Kidney glomerular epithelial cell (primary cell): ENCODE data around the gene LGR4.
"Not testable (repeated sequence)": the region's sequence is repeated elsewhere in the genome, so short reads cannot be mapped to it uniquely, and the experiment has no call there.

Experiments
- DNase-seq: peaks from one replicate; lab custom pipeline; 2025; lab: John Stamatoyannopoulos, UW

LGR4 gene, protein sequence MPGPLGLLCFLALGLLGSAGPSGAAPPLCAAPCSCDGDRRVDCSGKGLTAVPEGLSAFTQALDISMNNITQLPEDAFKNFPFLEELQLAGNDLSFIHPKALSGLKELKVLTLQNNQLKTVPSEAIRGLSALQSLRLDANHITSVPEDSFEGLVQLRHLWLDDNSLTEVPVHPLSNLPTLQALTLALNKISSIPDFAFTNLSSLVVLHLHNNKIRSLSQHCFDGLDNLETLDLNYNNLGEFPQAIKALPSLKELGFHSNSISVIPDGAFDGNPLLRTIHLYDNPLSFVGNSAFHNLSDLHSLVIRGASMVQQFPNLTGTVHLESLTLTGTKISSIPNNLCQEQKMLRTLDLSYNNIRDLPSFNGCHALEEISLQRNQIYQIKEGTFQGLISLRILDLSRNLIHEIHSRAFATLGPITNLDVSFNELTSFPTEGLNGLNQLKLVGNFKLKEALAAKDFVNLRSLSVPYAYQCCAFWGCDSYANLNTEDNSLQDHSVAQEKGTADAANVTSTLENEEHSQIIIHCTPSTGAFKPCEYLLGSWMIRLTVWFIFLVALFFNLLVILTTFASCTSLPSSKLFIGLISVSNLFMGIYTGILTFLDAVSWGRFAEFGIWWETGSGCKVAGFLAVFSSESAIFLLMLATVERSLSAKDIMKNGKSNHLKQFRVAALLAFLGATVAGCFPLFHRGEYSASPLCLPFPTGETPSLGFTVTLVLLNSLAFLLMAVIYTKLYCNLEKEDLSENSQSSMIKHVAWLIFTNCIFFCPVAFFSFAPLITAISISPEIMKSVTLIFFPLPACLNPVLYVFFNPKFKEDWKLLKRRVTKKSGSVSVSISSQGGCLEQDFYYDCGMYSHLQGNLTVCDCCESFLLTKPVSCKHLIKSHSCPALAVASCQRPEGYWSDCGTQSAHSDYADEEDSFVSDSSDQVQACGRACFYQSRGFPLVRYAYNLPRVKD

DNA sequence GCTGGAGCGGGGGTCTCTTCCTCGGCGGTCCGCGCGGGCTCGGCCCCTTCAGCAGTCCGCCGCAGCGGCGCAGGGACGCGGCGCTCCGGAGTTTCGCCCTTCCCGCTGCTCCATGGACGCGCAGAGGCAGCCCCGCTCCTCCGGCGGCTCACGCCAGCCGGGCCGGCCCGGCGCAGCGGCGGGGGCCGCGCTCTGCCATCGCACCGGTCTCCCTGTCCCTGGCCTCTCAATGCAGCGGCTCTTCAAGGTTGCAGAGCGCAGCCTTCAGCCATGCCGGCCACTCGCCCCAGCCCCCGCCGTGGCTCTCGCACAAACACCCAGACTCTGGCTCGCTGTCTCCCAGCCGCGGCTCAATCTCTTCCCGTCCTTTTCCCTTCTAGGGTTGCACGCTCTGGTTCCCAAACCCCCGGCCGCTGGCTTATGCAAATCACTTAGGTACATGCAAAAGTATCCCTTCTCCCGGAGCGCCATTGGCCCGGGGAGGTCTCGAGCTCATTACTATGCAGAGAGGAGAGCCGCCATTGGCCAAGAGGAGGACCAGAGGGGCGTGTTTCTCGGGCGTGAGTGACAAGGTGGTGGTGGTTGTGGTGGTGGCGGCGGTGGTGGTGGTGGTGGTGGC, at the start of gene LGR4:
Gene LGR4 (minus strand): TSS at position 393 of the 619 bp plus-strand sequence. CDS start 488 bp downstream, outside the sequence.
- peak; percentile 92 for DNase-seq

DNA sequence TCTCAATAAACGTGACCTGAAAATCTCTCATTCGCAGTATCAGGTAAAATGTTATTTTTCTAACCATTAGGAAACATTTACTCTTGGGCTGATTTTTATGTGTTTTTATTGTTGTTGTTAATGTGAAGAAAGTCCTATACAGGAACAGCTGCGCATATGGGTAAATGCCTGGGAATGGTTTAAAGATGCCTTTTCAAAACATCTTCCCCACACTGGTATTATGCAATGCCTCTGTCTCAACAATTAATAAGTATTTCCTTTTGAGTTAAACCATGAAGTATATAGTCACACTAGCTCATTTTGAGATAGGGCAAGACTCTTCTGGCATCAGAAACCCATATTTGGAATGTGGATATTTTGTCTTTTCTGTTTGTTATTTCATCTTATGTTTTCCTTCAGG, 47.6 kb upstream of the LGR4 start:
- DNase-seq, result no peak

DNA sequence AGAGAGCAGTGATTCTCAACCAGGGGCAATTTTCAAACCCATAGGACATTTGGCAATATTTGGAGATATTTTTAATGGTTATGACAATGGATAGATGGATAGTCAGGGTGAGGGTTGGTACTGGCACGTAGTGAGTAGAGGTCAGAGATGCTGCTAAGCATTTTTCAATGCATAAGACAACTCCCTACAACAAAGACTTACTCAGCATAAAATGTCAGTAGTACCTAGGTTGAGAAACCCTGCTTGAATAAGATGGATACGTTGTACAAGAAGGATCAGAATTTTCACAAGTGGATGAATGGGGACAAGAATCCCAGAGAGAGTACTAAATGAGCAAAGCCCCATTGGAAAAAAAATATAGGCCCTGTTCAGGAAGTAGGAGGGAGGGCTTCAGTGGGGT, 45.9 kb upstream of the LGR4 start:
- no peak for DNase-seq

DNA sequence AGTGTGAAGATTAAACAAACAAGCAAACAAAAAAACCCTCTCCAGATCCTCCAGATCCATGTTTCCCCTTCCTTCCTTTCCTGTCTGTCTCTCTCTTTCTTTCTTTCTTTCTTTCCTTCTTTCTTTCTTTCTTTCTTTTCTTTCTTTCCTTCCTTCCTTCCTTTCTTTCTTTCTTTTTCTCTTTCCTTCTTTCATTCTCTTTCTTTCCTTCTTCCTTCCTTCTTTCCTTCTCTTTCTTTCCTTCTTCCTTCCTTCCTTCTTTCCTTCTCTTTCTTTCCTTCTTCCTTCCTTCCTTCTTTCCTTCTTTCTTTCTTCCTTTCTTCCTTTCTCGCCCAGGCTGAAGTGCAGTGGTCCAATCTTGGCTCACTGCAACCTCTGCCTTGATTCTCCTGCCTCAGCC, 44.9 kb upstream of the LGR4 start:
- DNase-seq, result not testable (repeated sequence)

DNA sequence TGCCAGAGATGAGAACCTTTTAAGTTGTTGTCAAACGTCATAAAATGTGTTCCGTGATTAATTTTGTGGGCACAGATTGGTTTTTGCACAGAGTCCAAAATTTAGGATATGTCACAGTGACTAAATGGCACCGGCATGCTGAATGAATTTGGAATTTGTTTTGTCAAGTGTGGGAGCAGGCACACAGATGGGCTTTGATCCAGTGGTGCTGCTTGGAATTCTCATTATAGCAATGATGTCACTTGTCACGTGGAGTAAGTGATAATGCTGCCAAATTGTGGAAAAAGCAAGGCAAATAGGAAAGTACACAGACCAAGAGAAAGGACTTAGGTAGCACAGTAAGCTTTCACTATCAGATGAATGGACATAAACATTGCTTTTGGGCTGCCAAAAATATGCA, 42.0 kb upstream of the LGR4 start:
- no peak for DNase-seq

DNA sequence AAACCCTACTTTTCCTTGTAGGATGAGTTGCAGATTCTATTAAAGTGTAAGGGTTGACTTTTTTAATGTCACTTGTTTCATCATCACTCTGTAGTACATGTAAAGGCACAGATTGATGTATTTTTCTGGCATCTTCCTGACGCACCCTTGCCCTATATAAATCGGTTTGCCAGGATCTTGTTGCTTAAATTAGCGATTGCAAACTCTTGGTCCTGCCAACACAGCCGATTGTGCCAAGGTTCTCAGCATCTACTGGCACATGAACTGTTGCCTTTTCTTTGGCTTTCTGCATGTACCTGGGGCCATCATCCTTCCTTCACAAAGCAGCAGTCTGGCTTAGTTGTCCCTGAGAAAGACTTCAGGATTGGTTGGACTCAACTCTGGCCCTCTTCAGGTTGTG, 41.5 kb upstream of the LGR4 start:
- DNase-seq, result no peak

DNA sequence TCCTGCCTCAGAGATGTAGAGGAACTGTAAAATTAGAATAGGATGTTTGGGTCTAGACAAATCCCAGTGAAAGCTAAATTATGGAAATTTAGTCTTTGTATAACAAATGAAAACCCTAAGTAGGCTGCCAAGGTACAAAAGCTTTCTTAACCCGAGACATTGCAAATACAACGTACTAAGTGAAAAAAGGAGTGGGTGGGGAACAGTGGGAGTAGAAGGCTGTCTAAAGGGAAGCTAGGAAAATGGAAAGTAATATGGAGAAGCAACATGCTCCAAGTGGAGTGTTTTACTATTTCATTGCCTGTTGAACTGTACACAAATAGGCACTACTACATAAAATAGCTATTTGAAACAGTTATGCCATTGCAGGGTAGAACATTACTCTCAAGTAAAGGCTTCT, 40.8 kb upstream of the LGR4 start:
- no peak for DNase-seq

DNA sequence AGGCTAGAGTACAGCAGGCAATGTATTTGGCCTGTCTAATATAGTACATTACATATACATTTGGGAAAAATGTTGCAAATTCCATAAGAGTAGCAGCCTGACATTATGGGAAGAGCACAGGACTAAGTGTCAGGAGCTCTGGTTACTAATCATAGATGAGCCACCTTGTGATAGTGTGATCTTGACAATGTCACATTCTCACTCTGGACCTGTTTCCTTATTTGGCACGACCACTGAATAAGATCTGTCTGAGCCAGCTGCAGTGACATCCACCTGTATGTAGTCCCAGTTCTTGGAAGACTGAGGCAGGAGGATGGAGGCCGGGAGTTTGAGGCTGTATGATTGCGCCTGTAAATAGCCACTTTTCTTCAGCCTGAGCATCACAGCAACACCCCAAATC, 39.6 kb upstream of the LGR4 start:
- no peak for DNase-seq

DNA sequence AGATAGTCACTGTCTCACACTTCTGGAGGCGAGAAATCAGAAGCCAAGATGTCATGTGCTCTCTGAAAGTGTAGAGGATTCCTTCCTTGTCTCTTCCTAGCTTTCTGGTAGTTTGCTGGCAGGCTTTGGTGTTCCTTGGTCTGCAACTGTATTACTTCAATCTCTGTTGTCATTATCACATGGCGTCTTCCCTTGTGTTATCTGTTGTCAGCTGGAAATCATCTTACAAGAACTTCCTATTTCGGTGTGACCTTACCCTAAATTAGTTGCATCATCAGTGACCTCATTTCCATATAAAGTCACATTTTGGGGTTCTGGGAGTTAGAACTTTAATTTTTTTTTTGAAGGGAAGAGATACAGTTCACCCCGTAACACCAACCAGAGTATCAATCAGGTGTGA, 37.3 kb upstream of the LGR4 start:
- no peak for DNase-seq

DNA sequence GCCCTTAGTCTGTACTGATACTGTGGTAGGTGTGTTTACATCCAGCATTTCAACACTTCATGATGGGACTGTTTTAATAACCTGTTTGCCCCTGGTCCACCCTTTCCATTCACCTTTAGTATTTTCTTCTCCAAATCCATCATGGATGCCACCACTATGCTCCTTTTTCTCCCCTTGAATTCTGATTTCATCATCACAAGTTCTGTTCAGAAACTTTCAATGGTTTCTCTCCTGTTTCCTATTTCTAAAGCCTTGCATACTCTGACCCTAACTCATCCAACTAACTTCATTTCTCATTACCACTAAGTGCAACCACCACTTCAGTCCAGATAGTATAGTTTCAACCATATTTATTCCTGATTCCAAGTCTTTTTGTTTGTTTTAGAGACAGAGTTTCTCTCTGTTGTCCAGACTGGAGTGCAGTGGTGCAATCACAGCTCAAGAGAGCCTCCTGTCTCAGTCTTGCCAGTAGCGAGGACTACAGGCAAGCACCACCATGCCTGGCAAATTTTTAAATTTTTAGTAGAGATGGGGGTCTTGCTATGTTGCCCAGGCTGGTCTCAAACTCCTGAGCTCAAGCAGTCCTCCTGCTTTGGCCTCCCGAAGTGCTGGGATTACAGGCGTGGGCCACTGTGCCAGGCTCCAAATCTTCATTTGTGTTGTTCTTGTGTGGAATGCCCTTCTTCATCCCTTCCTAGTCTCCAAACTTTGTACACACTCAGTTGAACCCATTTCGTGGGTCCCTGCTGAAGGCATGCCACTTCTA, 35.1 kb upstream of the LGR4 start:
- DNase-seq, result no peak

DNA sequence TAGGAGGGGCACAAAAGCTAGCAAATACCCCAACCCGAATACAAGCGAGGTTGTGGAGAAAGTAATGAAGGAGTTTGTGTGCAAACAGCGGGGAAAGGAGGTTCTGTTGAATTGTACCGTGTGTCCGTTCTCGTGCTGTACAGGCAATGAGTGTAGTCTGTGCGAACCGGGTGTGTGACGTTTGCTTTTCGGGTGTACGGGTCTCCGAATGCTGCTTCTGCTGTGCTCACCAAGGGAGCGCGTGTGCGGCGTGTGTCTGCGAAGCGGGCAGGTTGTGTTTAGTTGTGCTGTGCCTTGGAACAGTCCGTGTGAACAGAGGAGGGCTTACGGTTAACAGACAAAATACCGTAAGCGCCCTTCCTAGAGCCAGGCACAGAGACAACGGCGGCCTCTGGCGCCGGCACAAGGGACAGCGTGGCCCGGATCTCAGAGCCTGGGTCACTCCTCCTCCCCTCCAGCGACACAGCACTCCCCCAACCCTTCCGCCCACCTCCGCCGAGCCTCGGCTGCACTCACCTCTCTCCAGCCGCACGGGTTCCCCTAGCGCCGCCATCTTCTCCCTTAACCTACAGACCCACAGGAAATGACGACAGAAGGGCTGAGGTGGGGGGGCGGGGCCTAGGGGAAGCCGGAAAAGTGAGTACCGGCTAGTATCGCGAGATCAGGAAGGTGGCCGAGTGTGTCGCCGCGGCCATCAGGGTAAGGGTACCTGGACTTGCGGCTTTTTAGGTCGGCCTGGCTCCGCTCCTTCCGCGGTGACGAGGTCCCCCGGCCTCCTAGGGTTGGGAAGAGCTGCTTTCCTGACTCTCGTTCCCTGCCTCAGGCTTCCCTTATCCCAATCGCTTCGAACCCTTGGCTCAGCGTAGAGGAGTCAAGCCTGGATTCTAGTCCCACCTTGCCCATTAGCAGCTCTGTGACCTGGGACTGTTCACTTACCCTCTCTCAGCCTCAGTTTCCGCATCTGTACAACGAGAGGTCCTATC, 33.9 kb upstream of the LGR4 start, which contains the start of gene LIN7C:
Gene LIN7C (minus strand): TSS at position 570 of the 983 bp plus-strand sequence. CDS start 17 bp downstream, at position 553.
- DNase-seq, result peak; percentile 91

DNA sequence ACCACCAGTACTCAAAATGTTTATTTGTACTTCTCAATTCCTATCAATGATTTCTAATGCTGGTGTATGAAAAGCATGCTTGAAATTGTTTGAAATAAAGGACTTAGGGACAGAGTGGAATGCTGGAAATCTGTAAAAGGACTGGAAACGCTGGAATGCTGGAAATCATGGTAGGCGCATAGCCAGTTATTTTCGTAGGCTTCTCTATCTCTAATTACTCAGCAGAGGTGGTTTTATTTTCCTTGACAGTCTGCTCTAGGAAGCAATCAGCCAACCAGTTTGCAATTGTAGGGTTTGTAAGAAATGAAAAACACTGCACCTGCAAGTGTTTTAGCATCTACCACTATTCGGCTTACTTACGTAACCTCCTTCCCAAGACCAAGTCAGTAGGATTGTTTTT, 33.2 kb upstream of the LGR4 start:
- DNase-seq, result peak; percentile 26

DNA sequence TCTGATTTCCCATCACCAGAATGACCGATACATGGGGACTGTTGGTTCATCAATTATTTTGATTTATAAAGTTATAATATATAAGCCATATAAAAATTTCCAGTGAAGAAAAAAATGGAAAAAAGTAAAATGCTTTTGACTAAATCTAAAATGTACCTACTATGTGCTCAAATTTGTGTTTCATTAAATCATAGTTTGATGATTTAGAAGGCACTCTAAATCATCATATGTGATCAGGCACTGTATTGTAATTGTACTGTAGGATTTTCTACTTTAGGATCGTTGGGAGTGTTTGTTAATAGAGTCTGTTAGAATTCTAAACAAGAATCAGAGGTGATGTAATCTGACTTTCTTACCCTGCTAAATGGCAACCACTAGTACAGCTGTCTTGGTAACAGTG, 31.6 kb upstream of the LGR4 start:
- DNase-seq, result no peak

DNA sequence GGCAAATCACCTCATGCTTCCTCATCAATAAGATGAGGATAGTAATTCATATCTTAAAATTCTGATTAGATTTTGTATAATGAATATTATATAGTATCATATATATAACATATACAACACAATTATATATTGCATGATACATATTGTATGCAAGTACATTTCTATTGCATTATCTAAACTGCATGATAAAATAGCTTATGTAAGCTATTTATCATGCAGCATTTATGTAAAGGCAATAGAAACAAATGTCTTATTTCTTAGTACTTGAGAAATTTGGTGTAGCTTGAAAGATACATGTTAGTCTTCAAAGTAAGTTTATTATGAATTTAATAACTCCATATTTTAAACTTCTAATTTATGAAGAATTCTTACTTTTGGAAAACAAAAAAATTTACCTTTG, 28.5 kb upstream of the LGR4 start:
- no peak for DNase-seq

DNA sequence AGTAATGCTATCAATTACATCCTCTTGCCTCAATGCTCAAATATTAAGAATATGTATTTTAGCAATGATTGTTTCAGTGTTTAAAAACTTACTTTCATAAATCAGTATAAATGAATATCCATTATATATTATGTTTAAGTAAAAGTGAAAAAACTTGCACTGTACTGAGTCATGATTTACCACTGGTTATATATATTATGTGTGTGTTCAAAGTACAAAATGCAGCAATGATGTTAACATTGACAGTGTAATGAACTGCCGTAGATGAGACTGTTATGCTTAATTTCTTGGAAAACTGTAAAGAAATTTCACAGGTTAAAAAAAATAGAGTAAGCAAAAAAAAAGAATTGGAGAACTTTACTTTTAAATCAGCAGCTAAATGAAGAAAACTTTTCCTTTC, 25.3 kb upstream of the LGR4 start:
- DNase-seq, result no peak

DNA sequence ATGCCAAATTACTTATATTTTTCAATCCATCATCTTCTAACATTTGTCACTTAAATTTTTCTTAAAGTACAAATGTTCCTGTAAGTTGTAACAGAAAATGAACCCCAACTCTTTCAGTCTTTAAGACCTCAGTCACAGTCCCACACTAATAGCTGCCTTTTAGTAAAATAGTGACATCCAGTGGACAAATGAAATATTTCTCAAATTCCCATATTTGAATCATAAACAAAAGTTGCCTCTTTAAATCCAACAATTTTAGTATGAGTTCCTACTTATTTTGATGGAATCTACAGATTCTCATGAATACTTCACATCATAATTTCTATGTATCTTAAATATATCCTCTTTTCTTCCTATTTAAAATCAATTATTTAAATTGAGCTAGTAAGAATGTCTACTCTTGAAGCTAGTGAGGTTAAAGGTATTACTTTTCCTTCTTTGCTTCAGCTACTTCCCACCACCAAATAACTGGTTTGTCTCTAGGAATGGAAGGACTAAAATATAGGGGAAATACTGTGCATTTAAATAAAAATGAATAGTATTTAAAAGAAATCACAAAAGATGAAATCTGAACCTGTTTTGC, 24.8 kb upstream of the LGR4 start:
- peak; percentile 10 for DNase-seq

DNA sequence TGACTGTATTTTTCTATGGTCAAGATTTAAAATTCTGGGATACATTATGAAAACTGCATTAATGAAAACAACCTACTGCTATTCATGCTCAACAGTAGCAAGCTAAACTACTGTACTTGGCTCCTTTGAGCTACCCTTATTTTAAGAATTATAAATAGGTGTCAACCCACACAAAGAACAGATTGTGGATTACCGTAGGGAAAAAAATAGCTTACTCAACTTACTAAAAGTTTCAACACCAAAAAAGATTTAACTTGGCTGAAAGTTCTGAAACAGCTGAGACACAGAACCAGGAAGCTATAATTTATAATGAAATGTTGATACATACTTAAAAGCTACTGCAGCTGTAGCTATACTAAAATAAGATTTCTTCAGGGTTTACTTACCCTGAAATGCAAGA, 23.9 kb upstream of the LGR4 start:
- no peak for DNase-seq

DNA sequence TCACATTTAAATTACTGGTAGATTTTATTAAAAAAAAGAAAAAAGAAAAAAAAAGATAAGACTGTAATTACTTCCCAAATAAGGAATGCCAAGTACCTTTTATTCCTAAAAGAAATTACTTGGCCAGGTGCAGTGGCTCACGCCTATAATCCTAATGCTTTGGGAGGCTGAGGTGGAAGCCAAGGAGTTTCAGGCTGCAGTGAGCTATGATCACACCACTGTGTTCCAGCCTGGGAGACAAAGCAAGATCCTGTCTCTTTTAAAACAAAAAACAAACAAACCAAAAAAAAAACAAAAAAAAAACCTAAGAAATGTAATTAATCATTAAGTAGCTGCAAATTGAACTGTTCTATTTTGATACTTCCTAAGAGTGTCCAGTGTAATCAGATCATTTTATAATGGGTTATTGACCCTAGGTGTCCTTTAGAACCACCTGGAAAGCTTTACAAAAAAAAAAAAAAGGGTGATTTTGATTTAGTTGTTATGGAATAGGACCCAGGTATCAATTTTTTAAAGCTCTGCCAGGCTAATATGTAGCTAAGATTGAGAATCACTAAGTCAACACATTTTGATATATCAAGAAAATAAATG, 23.2 kb upstream of the LGR4 start:
- DNase-seq, result no peak

DNA sequence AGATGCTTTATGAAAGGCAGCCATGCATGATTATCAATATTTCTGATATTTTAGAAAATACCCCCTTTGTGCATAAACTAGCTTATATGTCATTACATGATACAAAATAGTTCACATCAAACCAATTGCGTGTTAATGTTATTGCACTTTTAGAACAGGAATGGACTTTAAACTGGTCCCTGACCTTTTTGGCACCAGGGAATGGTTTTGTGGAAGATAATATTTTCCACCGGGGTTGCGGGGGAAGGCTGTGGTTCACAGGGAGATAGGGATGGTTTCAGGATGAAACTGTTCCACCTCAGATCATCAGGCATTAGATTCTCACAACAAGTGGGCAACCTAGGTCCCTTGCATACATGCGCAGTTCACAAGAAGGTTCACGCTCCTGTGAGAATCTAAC, 16.5 kb upstream of the LGR4 start:
- no peak for DNase-seq

DNA sequence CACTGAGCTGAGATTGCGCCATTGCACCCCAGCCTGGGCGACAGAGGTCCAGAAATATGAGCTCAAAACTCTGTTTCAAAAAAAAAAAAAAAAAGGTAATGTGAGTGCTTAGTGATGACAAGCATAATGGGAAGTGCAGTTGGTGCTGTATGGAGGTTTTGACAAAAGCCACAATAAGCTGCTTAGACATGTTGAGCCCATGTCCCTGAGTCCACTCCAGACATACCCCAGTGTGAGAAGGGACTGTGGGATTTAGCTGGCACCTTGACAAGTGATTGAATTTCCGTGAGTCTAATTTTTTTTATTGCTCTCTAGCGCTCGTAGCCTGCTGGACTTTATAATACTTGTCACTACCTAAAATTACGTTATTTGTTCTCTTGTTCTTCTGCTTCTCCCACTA, 15.1 kb upstream of the LGR4 start:
- DNase-seq, result no peak
